IMR-90 (cell line): ENCODE results near the gene NAPB. TPM values are rescaled to one million over a fixed set of nuclear protein-coding genes. Genes with fewer than 3 reads are reported as not detected.

Source experiments
- ATAC-seq: fragments of 200-7000 bp; cut with Tn5 transposase; 2 replicates; pipeline ENCODE4 v1.9.1; 2020; ENCODE audit warnings: low read depth, mild to moderate bottlenecking, moderate library complexity
- BruUV-seq: library from RNA; stranded (reverse); fragments of 400-500 nt; replicated peaks from 2 replicates; lab custom pipeline; 2021; lab: Mats Ljungman, UMichigan
- CTCF ChIA-PET: fragments of 300-600 bp; formaldehyde crosslinking; extraction: SDS; loops from one replicate; lab custom pipeline; 2021; ENCODE audit warnings: antibody characterized with exemption; lab: Yijun Ruan, JAX
- POLR2A ChIA-PET: fragments of 300-600 bp; sonication (Branson Sonifier 250); formaldehyde crosslinking; loops from one replicate; lab custom pipeline; 2022; ENCODE audit warnings: antibody characterized with exemption; ENCODE audit not compliant: unreplicated experiment; lab: Charles Lee
- DNase-seq: peaks from one replicate; pipeline ENCODE4 v3.0.0; 2013
- H2AFZ ChIP-seq: replicated peaks from 2 replicates; pipeline ENCODE3; 2013; ENCODE audit warnings: low read length, mild to moderate bottlenecking; ENCODE audit not compliant: poor library complexity
- H2AK5ac ChIP-seq: 2 replicates; pipeline ENCODE4 v1.6.1; 2013; ENCODE audit warnings: low read depth, low read length, inconsistent platforms
- H2AK9ac ChIP-seq: replicated peaks from 2 replicates; pipeline ENCODE3; 2013; ENCODE audit warnings: mild to moderate bottlenecking, low read depth, low read length, moderate library complexity; ENCODE audit not compliant: poor library complexity
- H2BK120ac ChIP-seq: 2 replicates; pipeline ENCODE4 v1.6.1; 2013; ENCODE audit warnings: low read depth, low read length, inconsistent platforms
- H2BK15ac ChIP-seq: 3 replicates; pipeline ENCODE4 v1.6.1; 2013; ENCODE audit warnings: low read depth, low read length, inconsistent platforms
- H2BK20ac ChIP-seq: 2 replicates; pipeline ENCODE4 v1.6.1; 2013; ENCODE audit warnings: low read depth, mild to moderate bottlenecking, inconsistent platforms, low read length, moderate library complexity
- H2BK5ac ChIP-seq: 2 replicates; pipeline ENCODE4 v1.6.1; 2013; ENCODE audit warnings: mild to moderate bottlenecking, low read depth, low read length, inconsistent platforms; ENCODE audit not compliant: poor library complexity, severe bottlenecking
- H3K14ac ChIP-seq: replicated peaks from 2 replicates; pipeline ENCODE4 v1.6.1; 2013; ENCODE audit warnings: low read depth, low read length, inconsistent platforms
- H3K18ac ChIP-seq: 2 replicates; pipeline ENCODE4 v1.6.1; 2013; ENCODE audit warnings: low read depth, low read length, control low read depth
- H3K23ac ChIP-seq: 2 replicates; pipeline ENCODE4 v1.6.1; 2013; ENCODE audit warnings: low read depth, low read length, inconsistent platforms
- H3K27ac ChIP-seq: 2 replicates; pipeline ENCODE4 v1.5.1; 2013; ENCODE audit warnings: mild to moderate bottlenecking, control low read depth, low read length; ENCODE audit not compliant: insufficient read depth
- H3K27me3 ChIP-seq: 2 replicates; pipeline ENCODE4 v1.6.1; 2013; ENCODE audit warnings: low read length; ENCODE audit not compliant: control insufficient read depth, insufficient read depth
- H3K36me3 ChIP-seq: 2 replicates; pipeline ENCODE4 v1.6.1; 2013; ENCODE audit warnings: low read length, mixed read lengths; ENCODE audit not compliant: control insufficient read depth, insufficient read depth
- H3K4ac ChIP-seq: 2 replicates; pipeline ENCODE4 v1.6.1; 2013; ENCODE audit warnings: low read depth, low read length, inconsistent platforms
- H3K4me1 ChIP-seq: 2 replicates; pipeline ENCODE4 v1.6.1; 2013; ENCODE audit warnings: low read length, mixed read lengths; ENCODE audit not compliant: control insufficient read depth, insufficient read depth
- H3K4me2 ChIP-seq: 2 replicates; pipeline ENCODE4 v1.6.1; 2013; ENCODE audit warnings: low read depth, mild to moderate bottlenecking, control low read depth, low read length, moderate library complexity
- H3K4me3 ChIP-seq: 2 replicates; pipeline ENCODE4 v1.5.1; 2013; ENCODE audit warnings: low read depth, mild to moderate bottlenecking, control low read depth, low read length, moderate library complexity; ENCODE audit not compliant: insufficient read depth
- H3K56ac ChIP-seq: 2 replicates; pipeline ENCODE4 v1.6.1; 2013; ENCODE audit warnings: low read length, inconsistent platforms; ENCODE audit not compliant: insufficient read depth; ENCODE audit errors: extremely low read depth
- H3K79me1 ChIP-seq, 2 experiments: 2 replicates each; pipeline ENCODE4 v1.6.1; 2013; ENCODE audit warnings: low read length in 2 of 2, inconsistent platforms in 1 of 2, low read depth in 1 of 2
- H3K9ac ChIP-seq: 2 replicates; pipeline ENCODE4 v1.6.1; 2013; ENCODE audit warnings: low read depth, low read length, control low read depth
- H3K9me1 ChIP-seq: 2 replicates; pipeline ENCODE4 v1.6.1; 2013; ENCODE audit warnings: low read length, inconsistent platforms; ENCODE audit not compliant: insufficient read depth
- H3K9me3 ChIP-seq: 2 replicates; pipeline ENCODE4 v1.6.1; 2013; ENCODE audit warnings: low read length; ENCODE audit not compliant: control insufficient read depth, insufficient read depth
- H4K20me1 ChIP-seq: 2 replicates; pipeline ENCODE4 v1.6.1; 2013; ENCODE audit warnings: low read length, inconsistent platforms; ENCODE audit not compliant: insufficient read depth
- H4K5ac ChIP-seq: 2 replicates; pipeline ENCODE4 v1.6.1; 2013; ENCODE audit warnings: mild to moderate bottlenecking, low read depth, low read length, control low read depth
- H4K8ac ChIP-seq, 2 experiments: 2 replicates each; pipeline ENCODE4 v1.6.1; 2013; ENCODE audit warnings: low read depth in 2 of 2, low read length in 2 of 2, control low read depth in 1 of 2, inconsistent platforms in 1 of 2
- H4K91ac ChIP-seq: 2 replicates; pipeline ENCODE4 v1.6.1; 2013; ENCODE audit warnings: low read depth, low read length, inconsistent platforms; ENCODE audit not compliant: insufficient read depth
- CEBPB ChIP-seq: IDR thresholded peaks from 2 replicates; pipeline ENCODE4 v1.6.1; 2012; ENCODE audit warnings: low read depth, low read length, improper control_type of control experiment
- FOS ChIP-seq: fragments of 150-350 bp; IDR thresholded peaks from 2 replicates; pipeline ENCODE4 v1.6.1; 2016; ENCODE audit warnings: low read depth, low read length
- POLR2A ChIP-seq: IDR thresholded peaks from 2 replicates; pipeline ENCODE4 v1.6.1; 2012; ENCODE audit warnings: mild to moderate bottlenecking, low read depth, low read length
- RAD21 ChIP-seq: IDR thresholded peaks from 2 replicates; pipeline ENCODE4 v1.6.1; 2012; ENCODE audit warnings: low read length, improper control_type of control experiment
- WGBS, 2 experiments: methylation state at CpG; one replicate each; pipeline versions ENCODE4 v1.1.5 to v1.1.7; 2013; ENCODE audit warnings: missing lambda C conversion rate in 2 of 2; ENCODE audit not compliant: insufficient read length in 1 of 2; ENCODE audit errors: extremely low coverage in 2 of 2; 5-methylcytosine and 5-hydroxymethylcytosine counted together
- dilution Hi-C: fragments of 300-500 bp; cut with HindIII; formaldehyde crosslinking; loops from one replicate; pipeline ENCODE4 v1.14.3; 2018; ENCODE audit warnings: low sequenced_read_pairs; ENCODE audit not compliant: unreplicated experiment
- in situ Hi-C: fragments of 300-500 bp; cut with MboI; formaldehyde crosslinking; loops from 3 replicates; pipeline ENCODE4 v1.14.3; 2019; ENCODE audit warnings: low sequenced_read_pairs, inconsistent platforms, mixed read lengths
- intact Hi-C: fragments of 100-400 bp; cut with micrococcal nuclease; formaldehyde crosslinking; loops from 2 replicates; pipeline ENCODE4 v1.10.0; 2022
- microRNA-seq, 2 experiments: library from miRNA; stranded (forward) in 1 of 2; unstranded in 1 of 2; fragments of 10-50 nt in 1 of 2; fragments of <30 nt in 1 of 2; gene quantifications in 1 of 2; microRNA quantifications in 1 of 2; one replicate each; pipeline versions ENCODE3 to v1.1.0; 2013 to 2020; ENCODE audit not compliant: insufficient read depth in 1 of 2, insufficient read length in 1 of 2, unreplicated experiment in 1 of 2
- polyA plus RNA-seq, 3 experiments: library from polyadenylated mRNA; depleted of rRNA; stranded (reverse); fragments of >200 nt; gene quantifications; 2 replicates each; pipeline ENCODE4 v1.2.3, GENCODE V29; 2012; ENCODE audit warnings: low replicate concordance in 1 of 3
- small RNA-seq, 5 experiments: library from RNA; depleted of rRNA; stranded (forward); fragments of <200 nt; gene quantifications; one replicate each; pipeline ENCODE3, GENCODE V24; 2012
- total RNA-seq: library from RNA; depleted of rRNA; stranded (reverse); fragments of >200 nt; gene quantifications from 2 replicates; pipeline ENCODE4 v1.2.3, GENCODE V29; 2012; rRNA removed
- TF ChIP-seq, protein P1 (sequence below): conservative IDR thresholded peaks from 2 replicates; pipeline ENCODE4 v1.5.1; 2012; ENCODE audit warnings: mild to moderate bottlenecking, low read depth, low read length, improper control_type of control experiment

Gene NAPB
- total and polyA plus RNA-seq, 2 of the 4 experiments (the other 2 are of a cell fraction) = 4.4 to 5.2 TPM

DNA sequence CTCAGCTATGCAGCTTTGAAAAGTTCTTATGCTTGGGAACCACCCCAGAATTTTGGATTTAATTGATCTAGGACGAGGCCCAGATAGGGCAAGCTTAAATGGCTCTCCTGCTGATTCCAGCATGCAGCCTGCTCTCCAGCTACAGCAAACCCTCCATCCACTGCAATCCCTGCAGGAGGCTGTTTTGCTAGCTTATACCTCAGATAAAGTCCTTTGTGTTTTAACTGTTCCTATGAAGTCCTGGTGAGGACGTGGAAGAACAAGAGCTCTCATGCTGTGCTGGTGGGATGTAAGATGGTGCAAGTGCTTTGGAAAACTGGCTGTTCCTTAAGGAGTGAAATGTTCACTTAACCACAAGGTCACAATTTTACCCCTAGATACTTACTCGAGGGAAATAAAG, 96.2 kb downstream of the NAPB start:
- H2BK120ac ChIP-seq = no peak overlapping the region
- no peak overlapping the region for H2AFZ ChIP-seq
- in situ Hi-C loops (loop anchor here (25.0 kb wide), 1 partner anchor 988 kb away; no protein-coding TSS in a partner anchor), dilution Hi-C loops (no loop called here), intact Hi-C loops (no loop called here)
- no peak overlapping the region for H2BK5ac ChIP-seq
- no peak overlapping the region for H4K91ac ChIP-seq
- no peak overlapping the region for H3K23ac ChIP-seq
- H3K27ac ChIP-seq = no peak overlapping the region
- WGBS, 2 experiments = 33% methylated on average over 1 of the region's 3 CpGs; no CpG with 5 or more reads in 1 of the 2 experiments
- ChIA-PET POLR2A (no interaction called here), CTCF (no interaction called here)
- DNase-seq (no peak), ATAC-seq (no peak)
- H3K4ac ChIP-seq = no peak overlapping the region
- H3K79me1 ChIP-seq = no peaks in the 10 kb centered on the region
- no peaks in the 10 kb centered on the region for H3K36me3 ChIP-seq
- H3K4me3 ChIP-seq = no peak overlapping the region
- H4K5ac ChIP-seq = no peak overlapping the region
- no peak overlapping the region for H3K56ac ChIP-seq
- H4K20me1 ChIP-seq = no peaks in the 10 kb centered on the region
- no peak overlapping the region for H3K18ac ChIP-seq
- H3K9me3 ChIP-seq = no peaks in the 10 kb centered on the region
- H4K8ac ChIP-seq = no peak overlapping the region
- no peak overlapping the region for H3K9ac ChIP-seq
- no peak overlapping the region for H2BK15ac ChIP-seq
- H3K4me2 ChIP-seq = no peak overlapping the region
- no TSS peak for BruUV-seq
- no peak overlapping the region for H2AK5ac ChIP-seq
- H3K27me3 ChIP-seq = 0 out of 2 replicates have a peak, but pooled peaks cover 2% of the 10 kb centered on the region
- no peaks in the 10 kb centered on the region for H3K4me1 ChIP-seq
- H3K14ac ChIP-seq = no peak overlapping the region
- no peaks in the 10 kb centered on the region for H3K9me1 ChIP-seq
- TF ChIP-seq POLR2A (no peak), RAD21 (no peak), FOS (no peak), CEBPB (no peak)
- TF ChIP-seq, protein P1, sequence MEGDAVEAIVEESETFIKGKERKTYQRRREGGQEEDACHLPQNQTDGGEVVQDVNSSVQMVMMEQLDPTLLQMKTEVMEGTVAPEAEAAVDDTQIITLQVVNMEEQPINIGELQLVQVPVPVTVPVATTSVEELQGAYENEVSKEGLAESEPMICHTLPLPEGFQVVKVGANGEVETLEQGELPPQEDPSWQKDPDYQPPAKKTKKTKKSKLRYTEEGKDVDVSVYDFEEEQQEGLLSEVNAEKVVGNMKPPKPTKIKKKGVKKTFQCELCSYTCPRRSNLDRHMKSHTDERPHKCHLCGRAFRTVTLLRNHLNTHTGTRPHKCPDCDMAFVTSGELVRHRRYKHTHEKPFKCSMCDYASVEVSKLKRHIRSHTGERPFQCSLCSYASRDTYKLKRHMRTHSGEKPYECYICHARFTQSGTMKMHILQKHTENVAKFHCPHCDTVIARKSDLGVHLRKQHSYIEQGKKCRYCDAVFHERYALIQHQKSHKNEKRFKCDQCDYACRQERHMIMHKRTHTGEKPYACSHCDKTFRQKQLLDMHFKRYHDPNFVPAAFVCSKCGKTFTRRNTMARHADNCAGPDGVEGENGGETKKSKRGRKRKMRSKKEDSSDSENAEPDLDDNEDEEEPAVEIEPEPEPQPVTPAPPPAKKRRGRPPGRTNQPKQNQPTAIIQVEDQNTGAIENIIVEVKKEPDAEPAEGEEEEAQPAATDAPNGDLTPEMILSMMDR = no peak
- H2AK9ac ChIP-seq = no peak overlapping the region
- H2BK20ac ChIP-seq = no peak overlapping the region

Small RNA genes lying within 50 kb of the gene (microRNA-seq; reads per million reads assigned to microRNA genes)
- not detected for gene RF00019 (ENCODE audit: insufficient read depth, insufficient read length)
- not detected for gene RNA5SP479 (ENCODE audit: insufficient read depth, insufficient read length)

Small RNA genes lying within 50 kb of the gene (small RNA-seq; reads per million reads assigned to genes)
- gene RF00019 (0 reads per million in 5 experiments), gene RNA5SP479 (0 reads per million in 5 experiments)

Other genes starting within 250 kb of the NAPB start
- gene NXT1, start 70.7 kb downstream of the NAPB start, total RNA-seq = 25.5 and 25.8 TPM in 2 replicates
- gene NXT1, start 70.7 kb downstream of the NAPB start, polyA plus RNA-seq (2012; rRNA removed) = 23.6 and 27.0 TPM in 2 replicates
- gene GZF1, start 59.3 kb downstream of the NAPB start, total RNA-seq = 23.7 and 30.3 TPM in 2 replicates
- gene GZF1, start 59.3 kb downstream of the NAPB start, polyA plus RNA-seq (2012; rRNA removed) = 24.7 and 25.7 TPM in 2 replicates
- not detected in 2 replicates for gene CSTL1, start 18.2 kb upstream of the NAPB start, total RNA-seq
- gene CSTL1, start 18.2 kb upstream of the NAPB start, polyA plus RNA-seq (2012; rRNA removed) = not detected in 2 replicates
- gene CST11, start 31.4 kb upstream of the NAPB start, total RNA-seq = not detected in 2 replicates
- not detected in 2 replicates for gene CST11, start 31.4 kb upstream of the NAPB start, polyA plus RNA-seq (2012; rRNA removed)
- not detected in 2 replicates for gene CST8, start 69.6 kb upstream of the NAPB start, total RNA-seq
- gene CST8, start 69.6 kb upstream of the NAPB start, polyA plus RNA-seq (2012; rRNA removed) = not detected in 2 replicates
- gene CST9L, start 147.0 kb upstream of the NAPB start, total RNA-seq = not detected in 2 replicates
- gene CST9L, start 147.0 kb upstream of the NAPB start, polyA plus RNA-seq (2012; rRNA removed) = not detected in 2 replicates
- not detected in 2 replicates for gene CST9, start 184.4 kb upstream of the NAPB start, total RNA-seq
- gene CST9, start 184.4 kb upstream of the NAPB start, polyA plus RNA-seq (2012; rRNA removed) = not detected in 2 replicates
- 26.0 and 30.8 TPM in 2 replicates for gene CST3, start 216.5 kb upstream of the NAPB start, total RNA-seq
- 471 and 531 TPM in 2 replicates for gene CST3, start 216.5 kb upstream of the NAPB start, polyA plus RNA-seq (2012; rRNA removed)